HepG2 (cell line): Measurements from ENCODE around the gene DUSP8. TPM values are rescaled to one million over a fixed set of nuclear protein-coding genes. Genes with fewer than 3 reads are reported as not detected.

Experiments used
- ATAC-seq: fragments of 200-7000 bp; cut with Tn5 transposase; 3 replicates; pipeline ENCODE4 v1.9.1; 2020; ENCODE audit warnings: mild to moderate bottlenecking, moderate library complexity
- BruUV-seq: library from RNA; stranded (reverse); fragments of 400-500 nt; replicated peaks from 2 replicates; lab custom pipeline; 2021; lab: Mats Ljungman, UMichigan
- CTCF ChIA-PET: fragments of 300-600 bp; formaldehyde crosslinking; extraction: SDS; loops from one replicate; lab custom pipeline; 2021; ENCODE audit warnings: low total read pairs, inconsistent platforms, low intra/inter-chr PET ratio; lab: Yijun Ruan, JAX
- POLR2A ChIA-PET: fragments of 350-600 bp; sonication (Branson Sonifier 250); formaldehyde crosslinking; loops from one replicate; lab custom pipeline; 2020; ENCODE audit warnings: antibody characterized with exemption, inconsistent platforms; lab: Yijun Ruan, JAX
- DNase-seq: peaks from one replicate; pipeline ENCODE4 v3.0.0-alpha.2; 2015; ENCODE audit warnings: low spot score
- FAIRE-seq: peaks from 3 replicates; lab custom pipeline; 2011; peaks lifted over from hg19 to GRCh38; lab: Jason Lieb, UNC
- H2AFZ ChIP-seq: one replicate; pipeline ENCODE4 v1.6.1; 2011; ENCODE audit warnings: low read length, inconsistent platforms
- H3K27ac ChIP-seq: fragments of 300-600 bp; 3 replicates; pipeline ENCODE4 v1.8.0; 2011; ENCODE audit warnings: mixed run types, mild to moderate bottlenecking, mixed read lengths, low read length, inconsistent platforms; ENCODE audit not compliant: insufficient read depth; ENCODE audit errors: extremely low read length
- H3K27me3 ChIP-seq, 2 experiments: fragments of 200-600 bp in 1 of 2; 2 replicates in 1 of 2; 3 replicates in 1 of 2; pipeline versions ENCODE4 v1.6.0 to v1.8.0; 2011; ENCODE audit warnings: low read length in 2 of 2, mild to moderate bottlenecking in 2 of 2, moderate library complexity in 2 of 2, inconsistent platforms in 1 of 2; ENCODE audit not compliant: insufficient read depth in 2 of 2, control insufficient read depth in 1 of 2
- H3K36me3 ChIP-seq, 2 experiments: fragments of 200-600 bp in 1 of 2; replicated peaks in 1 of 2; 2 replicates in 1 of 2; 3 replicates in 1 of 2; pipeline versions ENCODE4 v1.5.1 to v1.8.0; 2011; ENCODE audit warnings: low read length in 2 of 2, inconsistent platforms in 1 of 2; ENCODE audit not compliant: insufficient read depth in 2 of 2, control insufficient read depth in 1 of 2
- H3K4me1 ChIP-seq: 2 replicates; pipeline ENCODE4 v1.5.1; 2012; ENCODE audit warnings: low read length, inconsistent platforms; ENCODE audit not compliant: insufficient read depth
- H3K4me2 ChIP-seq: 2 replicates; pipeline ENCODE4 v1.6.0; 2011; ENCODE audit warnings: low read depth, low read length, inconsistent platforms
- H3K4me3 ChIP-seq, 3 experiments: fragments of 200-600 bp in 1 of 3; sonication (generic), shearing (Covaris generic) in 1 of 3; replicated peaks in 1 of 3; 2 replicates each; pipeline ENCODE4 v1.5.1; 2011 to 2016; ENCODE audit warnings: low read length in 3 of 3, inconsistent platforms in 2 of 3, low read depth in 2 of 3, mild to moderate bottlenecking in 2 of 3, control low read depth in 1 of 3, mixed read lengths in 1 of 3; ENCODE audit not compliant: insufficient read depth in 1 of 3
- H3K79me2 ChIP-seq: one replicate; pipeline ENCODE4 v1.6.1; 2011; ENCODE audit warnings: low read length, inconsistent platforms; ENCODE audit not compliant: insufficient read depth
- H3K9ac ChIP-seq: 2 replicates; pipeline ENCODE4 v1.6.0; 2011; ENCODE audit warnings: mild to moderate bottlenecking, low read depth, low read length, inconsistent platforms; ENCODE audit not compliant: insufficient read depth
- H3K9me3 ChIP-seq: 2 replicates; pipeline ENCODE4 v1.5.1; 2012; ENCODE audit warnings: mild to moderate bottlenecking, low read length
- H4K20me1 ChIP-seq: 2 replicates; pipeline ENCODE4 v1.6.0; 2011; ENCODE audit warnings: inconsistent platforms, mild to moderate bottlenecking, low read length, moderate library complexity; ENCODE audit not compliant: insufficient read depth
- ETS1 ChIP-seq: sonication (generic); formaldehyde crosslinking; IDR thresholded peaks from 2 replicates; pipeline ENCODE4 v1.4.0; 2020; ENCODE audit warnings: missing genetic modification reagents
- HBP1 ChIP-seq: IDR thresholded peaks from 2 replicates; pipeline ENCODE4 v1.6.1; 2016; ENCODE audit warnings: low read depth, control low read depth
- IRF2 ChIP-seq: IDR thresholded peaks from 2 replicates; pipeline ENCODE4 v1.6.1; 2018; ENCODE audit warnings: missing genetic modification reagents, missing compliant biosample characterization
- KLF15 ChIP-seq: sonication (generic); formaldehyde crosslinking; IDR thresholded peaks from 2 replicates; pipeline ENCODE4 v1.8.1; 2023; ENCODE audit warnings: borderline replicate concordance, mild to moderate bottlenecking, inconsistent platforms, missing genetic modification reagents, mixed read lengths
- MXD4 ChIP-seq: IDR thresholded peaks from 2 replicates; pipeline ENCODE4 v1.6.1; 2016; ENCODE audit warnings: mild to moderate bottlenecking, missing biosample characterization, missing genetic modification reagents
- MXI1 ChIP-seq: IDR thresholded peaks from 3 replicates; pipeline ENCODE4 v1.6.1; 2012; ENCODE audit warnings: low read depth, low read length, inconsistent platforms, borderline replicate concordance
- MYC ChIP-seq: sonication (generic); formaldehyde crosslinking; IDR thresholded peaks from 2 replicates; pipeline ENCODE4 v1.9.0; 2021; ENCODE audit warnings: missing genetic modification reagents, borderline replicate concordance
- RELA ChIP-seq: sonication (generic); formaldehyde crosslinking; IDR thresholded peaks from 2 replicates; pipeline ENCODE4 v1.4.0; 2020; ENCODE audit warnings: missing genetic modification reagents
- ZNF281 ChIP-seq: sonication (generic); formaldehyde crosslinking; IDR thresholded peaks from 2 replicates; pipeline ENCODE4 v1.4.0; 2020; ENCODE audit warnings: missing genetic modification reagents, borderline replicate concordance
- ZNF768 ChIP-seq: sonication (generic); formaldehyde crosslinking; IDR thresholded peaks from 2 replicates; pipeline ENCODE4 v1.4.0; 2020; ENCODE audit warnings: missing genetic modification reagents
- WGBS: methylation state at CpG from one replicate; pipeline ENCODE4 v1.1.6; 2017; ENCODE audit warnings: low lambda C conversion rate; 5-methylcytosine and 5-hydroxymethylcytosine counted together
- in situ Hi-C: cut with HindIII; loops from 2 replicates; pipeline ENCODE4 v1.10.0; 2017; ENCODE audit warnings: low pct_unique_long_range_greater_than_20kb; ENCODE audit not compliant: extremely low pct_ligation_motif_present
- intact Hi-C: fragments of 100-400 bp; cut with micrococcal nuclease; formaldehyde crosslinking; loops from one replicate; pipeline ENCODE4 v1.10.0; 2022; ENCODE audit not compliant: unreplicated experiment
- polyA plus RNA-seq, 8 experiments: library from polyadenylated mRNA; depleted of rRNA in 3 of 8; stranded (reverse) in 7 of 8; unstranded in 1 of 8; fragments of >200 nt; fragmentation: Illumina TruSeq in 4 of 8; extraction: Trizol in 4 of 8; gene quantifications; 2 replicates each; pipeline versions ENCODE4 v1.2.1 to v1.2.3, GENCODE V29; 2011 to 2016; ENCODE audit warnings: low read depth in 4 of 8, missing spikeins in 1 of 8, mixed read lengths in 1 of 8; ENCODE audit not compliant: insufficient read depth in 1 of 8
- total RNA-seq, 5 experiments: library from RNA; depleted of rRNA; stranded (reverse); fragments of >200 nt; fragmentation: Illumina TruSeq; extraction: Trizol; gene quantifications; 2 replicates each; pipeline ENCODE4 v1.2.3, GENCODE V29; 2016; ENCODE audit warnings: low read depth in 1 of 5

DUSP8 gene
- total and polyA plus RNA-seq, 2 of the 13 experiments (the other 11 are each of a cell fraction or from before 2014, with no cell fraction given): 1.8 to 8.0 TPM

- no peak for TF ChIP-seq HBP1 (CRISPR knock-in tag)
Measured at GRCh38 chr11:1523077-1523476, 49.0 kb downstream of the DUSP8 start (continued).

- Histone ChIP-seq H3K36me3 (no peaks in the 10 kb centered on the region), H3K27ac (no peak overlapping the region), H4K20me1 (peaks cover 46% of the 10 kb centered on the region), H3K9me3 (no peaks in the 10 kb centered on the region)
- BruUV-seq: no TSS peak
- intact Hi-C loops: no loop called here
- no peak for ATAC-seq
- TF ChIP-seq RELA: no peak
- TF ChIP-seq IRF2 (CRISPR knock-in tag): no peak
- TF ChIP-seq, all 625 proteins: peak for 0
- Histone ChIP-seq H3K4me3 (no peak overlapping the region), H3K79me2 (peaks cover 6% of the 10 kb centered on the region), H2AFZ (no peak overlapping the region), H3K4me2 (no peak overlapping the region), H3K27me3 (no peaks in the 10 kb centered on the region), H3K9ac (no peak overlapping the region), H3K4me1 (peaks cover 15% of the 10 kb centered on the region)
- FAIRE-seq (no peak), DNase-seq (no peak)
- WGBS: 94% methylated on average over 8 of the region's 8 CpGs
- in situ Hi-C loops: no loop called here
- CTCF ChIA-PET: no interaction called here
- POLR2A ChIA-PET: no interaction called here
Measured at GRCh38 chr11:1522081-1522424, 50.0 kb downstream of the DUSP8 start.

GRCh38 chr11:1521382-1522080 is 50.5 kb downstream of the DUSP8 start:
- ATAC-seq (no peak), FAIRE-seq (no peak), DNase-seq (no peak)
- ChIA-PET POLR2A (no interaction called here), CTCF (no interaction called here)
- Histone ChIP-seq H3K36me3 (no peaks in the 10 kb centered on the region), H3K4me3 (no peak overlapping the region), H3K27ac (no peak overlapping the region), H3K9me3 (no peaks in the 10 kb centered on the region), H4K20me1 (peaks cover 51% of the 10 kb centered on the region), H3K79me2 (peaks cover 6% of the 10 kb centered on the region), H3K4me1 (peaks cover 15% of the 10 kb centered on the region), H3K27me3 (no peaks in the 10 kb centered on the region), H3K9ac (no peak overlapping the region), H3K4me2 (no peak overlapping the region), H2AFZ (no peak overlapping the region)
- BruUV-seq: no TSS peak
- intact Hi-C loops: no loop called here
- in situ Hi-C loops: no loop called here
- WGBS: 94% methylated on average over 21 of the region's 21 CpGs
- TF ChIP-seq ETS1 (CRISPR knock-in tag) (no peak), KLF15 (CRISPR knock-in tag) (no peak), MXD4 (CRISPR knock-in tag) (no peak), ZNF281 (no peak), ZNF768 (no peak), MXI1 (no peak), MYC (CRISPR knock-in tag) (no peak)
